Naive B cell (primary cell): Measurements from ENCODE around the gene PLA2G1B. TPM values are rescaled to one million over a fixed set of nuclear protein-coding genes. Genes with fewer than 3 reads are reported as not detected.
A peak's percentile ranks its signal among the peaks of the same experiment; 100 is the strongest.

Experiments
- ATAC-seq, 2 donors: fragments of 150-1000 bp; cut with Tn5 transposase; 2 replicates each; pipeline ENCODE4 v1.10.0; 2021; ENCODE audit warnings: low read depth in 2 of 2, mild to moderate bottlenecking in 2 of 2, moderate library complexity in 2 of 2
- DNase-seq: peaks from one replicate; pipeline ENCODE4 v3.0.0; 2022
- H3K27ac Mint-ChIP-seq, 6 donors: one replicate each; pipeline ENCODE4 v1.8.0; 2020 to 2022; ENCODE audit warnings: mild to moderate bottlenecking in 6 of 6, mixed read lengths in 6 of 6, moderate library complexity in 5 of 6, inconsistent platforms in 2 of 6
- H3K27me3 Mint-ChIP-seq, 3 donors: one replicate each; pipeline ENCODE4 v1.8.0; 2021 to 2022; ENCODE audit warnings: mixed read lengths in 3 of 3, mild to moderate bottlenecking in 1 of 3
- H3K36me3 Mint-ChIP-seq, 2 donors: one replicate each; pipeline ENCODE4 v1.8.0; 2020 to 2022; ENCODE audit warnings: mixed read lengths in 2 of 2, inconsistent platforms in 1 of 2, mild to moderate bottlenecking in 1 of 2
- H3K4me1 Mint-ChIP-seq, 3 donors: one replicate each; pipeline ENCODE4 v1.8.0; 2020 to 2022; ENCODE audit warnings: mixed read lengths in 3 of 3, inconsistent platforms in 1 of 3, mild to moderate bottlenecking in 1 of 3, moderate library complexity in 1 of 3
- H3K4me3 Mint-ChIP-seq, 8 donors: one replicate each; pipeline ENCODE4 v1.8.0; 2020 to 2022; ENCODE audit warnings: mild to moderate bottlenecking in 8 of 8, mixed read lengths in 8 of 8, moderate library complexity in 8 of 8, inconsistent platforms in 2 of 8
- H3K9me3 Mint-ChIP-seq, 7 donors: one replicate each; pipeline ENCODE4 v1.8.0; 2020 to 2022; ENCODE audit warnings: mixed read lengths in 7 of 7, mild to moderate bottlenecking in 5 of 7, inconsistent platforms in 2 of 7, moderate library complexity in 1 of 7
- polyA plus RNA-seq, 6 donors: library from polyadenylated mRNA; unstranded; fragments of 300-500 nt; fragmentation: Illumina TruSeq; gene quantifications; one replicate each; pipeline ENCODE4 v1.2.3, GENCODE V29; 2021; ENCODE audit warnings: low read depth in 6 of 6

PLA2G1B gene
- polyA plus RNA-seq = not detected

GRCh38 chr12:120327593-120327992 lies at the start of gene PLA2G1B:
PLA2G1B (minus strand) TSS chr12:120327779; CDS start chr12:120327753, 26 bp downstream.
- Mint-ChIP-seq H3K9me3 (no peaks in the 10 kb centered on the region), H3K36me3 (no peaks in the 10 kb centered on the region), H3K27me3 (peaks cover 0 to 40% (median 0%) of the 10 kb centered on the region in 3 donors), H3K4me1 (peaks cover 0 to 10% (median 7%) of the 10 kb centered on the region in 3 donors), H3K4me3 (peak within 1 kb of the TSS in 2 of 8 donors; percentile 29 to 44), H3K27ac (peak within 1 kb of the TSS in 1 of 6 donors; percentile 12)
- DNase-seq = no peak
- no peak for ATAC-seq

GRCh38 chr12:120376934-120377572 lies 49.5 kb upstream of the PLA2G1B start:
- no peaks in the 10 kb centered on the region for H3K36me3 Mint-ChIP-seq
- H3K9me3 Mint-ChIP-seq = no peaks in the 10 kb centered on the region
- peaks cover 41 to 74% (median 73%) of the 10 kb centered on the region in 3 donors for H3K27me3 Mint-ChIP-seq
- H3K4me3 Mint-ChIP-seq = no peak overlapping the region
- H3K4me1 Mint-ChIP-seq = peaks cover 0 to 6% (median 4%) of the 10 kb centered on the region in 3 donors
- DNase-seq (no peak), ATAC-seq (no peak)
- H3K27ac Mint-ChIP-seq = no peak overlapping the region

- DNase-seq = no peak
- peaks cover 0 to 6% (median 4%) of the 10 kb centered on the region in 3 donors for H3K4me1 Mint-ChIP-seq
- no peaks in the 10 kb centered on the region for H3K9me3 Mint-ChIP-seq
- no peak for ATAC-seq
- peaks cover 42 to 74% (median 73%) of the 10 kb centered on the region in 3 donors for H3K27me3 Mint-ChIP-seq
- no peak overlapping the region for H3K4me3 Mint-ChIP-seq
- no peak overlapping the region for H3K27ac Mint-ChIP-seq
- no peaks in the 10 kb centered on the region for H3K36me3 Mint-ChIP-seq
Measured at GRCh38 chr12:120376416-120376815, 48.8 kb upstream of the PLA2G1B start.

- Mint-ChIP-seq H3K4me1 (peaks cover 0 to 6% (median 4%) of the 10 kb centered on the region in 3 donors), H3K9me3 (no peaks in the 10 kb centered on the region), H3K36me3 (no peaks in the 10 kb centered on the region), H3K27me3 (peaks cover 42 to 74% (median 73%) of the 10 kb centered on the region in 3 donors), H3K27ac (no peak overlapping the region), H3K4me3 (no peak overlapping the region)
- DNase-seq (no peak), ATAC-seq (no peak)
Measured at GRCh38 chr12:120376009-120376408, 48.4 kb upstream of the PLA2G1B start.

- Mint-ChIP-seq H3K27me3 (peaks cover 57 to 81% (median 77%) of the 10 kb centered on the region in 3 donors), H3K36me3 (no peaks in the 10 kb centered on the region), H3K27ac (no peak overlapping the region), H3K4me1 (peaks cover 15 to 20% (median 18%) of the 10 kb centered on the region in 3 donors), H3K9me3 (peaks cover 0 to 1% (median 0%) of the 10 kb centered on the region in 7 donors), H3K4me3 (peak overlapping the region in 1 of 8 donors; percentile 47)
- DNase-seq = no peak
- no peak for ATAC-seq
Measured at GRCh38 chr12:120373683-120374082, 46.1 kb upstream of the PLA2G1B start.

GRCh38 chr12:120370343-120371243 lies 43.0 kb upstream of the PLA2G1B start:
- Mint-ChIP-seq H3K9me3 (peaks cover 0 to 1% (median 0%) of the 10 kb centered on the region in 7 donors), H3K36me3 (no peaks in the 10 kb centered on the region), H3K4me3 (peak overlapping the region in 7 of 8 donors; percentile 61 to 92 (median 79))

GRCh38 chr12:120369603-120370342 lies 42.2 kb upstream of the PLA2G1B start:
- Mint-ChIP-seq H3K27me3 (peaks cover 71 to 84% (median 83%) of the 10 kb centered on the region in 3 donors), H3K4me3 (peak overlapping the region; percentile 61 to 92 (median 80)), H3K27ac (peak overlapping the region in 1 of 6 donors; percentile 58), H3K36me3 (no peaks in the 10 kb centered on the region), H3K9me3 (peaks cover 0 to 1% (median 0%) of the 10 kb centered on the region in 7 donors), H3K4me1 (peaks cover 12 to 25% (median 15%) of the 10 kb centered on the region in 3 donors)
- DNase-seq (no peak), ATAC-seq (no peak)

More at GRCh38 chr12:120370343-120371243, 43.0 kb upstream of the PLA2G1B start:
- ATAC-seq = no peak
- Mint-ChIP-seq H3K27me3 (peaks cover 65 to 84% (median 83%) of the 10 kb centered on the region in 3 donors), H3K27ac (peak overlapping the region in 3 of 6 donors; percentile 41 to 80 (median 58)), H3K4me1 (peaks cover 12 to 25% (median 15%) of the 10 kb centered on the region in 3 donors)
- DNase-seq = no peak

- no peak for DNase-seq
- Mint-ChIP-seq H3K36me3 (no peaks in the 10 kb centered on the region), H3K27me3 (peaks cover 73 to 83% (median 82%) of the 10 kb centered on the region in 3 donors), H3K27ac (peak within 1 kb of the TSS in 1 of 6 donors; percentile 58), H3K9me3 (peaks cover 0 to 1% (median 0%) of the 10 kb centered on the region in 7 donors), H3K4me3 (peak within 1 kb of the TSS; percentile 61 to 92 (median 80)), H3K4me1 (peaks cover 12 to 25% (median 15%) of the 10 kb centered on the region in 3 donors)
- ATAC-seq = peak; percentile 30 to 32
Measured at GRCh38 chr12:120368789-120369602, 41.4 kb upstream of the PLA2G1B start, which contains the start of gene MSI1. MSI1 (minus strand) TSS chr12:120369164; CDS start chr12:120369091, 73 bp downstream.

GRCh38 chr12:120367924-120368788 lies 40.6 kb upstream of the PLA2G1B start:
- Mint-ChIP-seq H3K27ac (no peak overlapping the region), H3K9me3 (peaks cover 0 to 2% (median 0%) of the 10 kb centered on the region in 7 donors), H3K27me3 (peaks cover 77 to 86% (median 84%) of the 10 kb centered on the region in 3 donors), H3K4me3 (peak overlapping the region in 7 of 8 donors; percentile 36 to 78 (median 65)), H3K4me1 (peaks cover 12 to 25% (median 15%) of the 10 kb centered on the region in 3 donors), H3K36me3 (no peaks in the 10 kb centered on the region)
- no peak for ATAC-seq
- DNase-seq = no peak

GRCh38 chr12:120367233-120367923 lies 39.8 kb upstream of the PLA2G1B start:
- peaks cover 79 to 87% (median 84%) of the 10 kb centered on the region in 3 donors for H3K27me3 Mint-ChIP-seq
- no peak for ATAC-seq
- DNase-seq = no peak
- H3K4me1 Mint-ChIP-seq = peaks cover 12 to 26% (median 15%) of the 10 kb centered on the region in 3 donors
- H3K27ac Mint-ChIP-seq = peak overlapping the region in 1 of 6 donors; percentile 62
- peak overlapping the region; percentile 36 to 87 (median 60) for H3K4me3 Mint-ChIP-seq
- H3K36me3 Mint-ChIP-seq = no peaks in the 10 kb centered on the region
- H3K9me3 Mint-ChIP-seq = peaks cover 0 to 2% (median 0%) of the 10 kb centered on the region in 7 donors

GRCh38 chr12:120366845-120367232 lies 39.3 kb upstream of the PLA2G1B start:
- H3K4me1 Mint-ChIP-seq = peaks cover 17 to 30% (median 19%) of the 10 kb centered on the region in 3 donors
- H3K4me3 Mint-ChIP-seq = peak overlapping the region in 6 of 8 donors; percentile 13 to 87 (median 59)
- ATAC-seq (no peak), DNase-seq (no peak)
- H3K27ac Mint-ChIP-seq = no peak overlapping the region
- no peaks in the 10 kb centered on the region for H3K36me3 Mint-ChIP-seq
- H3K9me3 Mint-ChIP-seq = peaks cover 0 to 2% (median 0%) of the 10 kb centered on the region in 7 donors
- peaks cover 79 to 87% (median 84%) of the 10 kb centered on the region in 3 donors for H3K27me3 Mint-ChIP-seq
